ENCODE data around the gene PARD6B.
"Not testable (repeated sequence)": the region's sequence is repeated elsewhere in the genome, so short reads cannot be mapped to it uniquely, and the experiment has no call there.

PARD6B gene

GRCh38 chr20:50743087-50743486 lies 11.7 kb downstream of the PARD6B start:
- in situ Hi-C loops (cut with MboI; ENCODE audit: low sequenced_read_pairs), result no loop called here

- in situ Hi-C loops (cut with MboI; ENCODE audit: low sequenced_read_pairs), result no loop called here
Observed at GRCh38 chr20:50744143-50744792, 12.9 kb downstream of the PARD6B start.

GRCh38 chr20:50745634-50746137 lies 14.3 kb downstream of the PARD6B start:
- in situ Hi-C loops (cut with MboI; ENCODE audit: low sequenced_read_pairs), result no loop called here

- in situ Hi-C loops (cut with MboI; ENCODE audit: low sequenced_read_pairs), result no loop called here
Observed at GRCh38 chr20:50746138-50746940, 15.0 kb downstream of the PARD6B start.

- in situ Hi-C loops (cut with MboI; ENCODE audit: low sequenced_read_pairs), result no loop called here
Observed at GRCh38 chr20:50747275-50747674, 15.9 kb downstream of the PARD6B start.

GRCh38 chr20:50750145-50750671 lies 18.8 kb downstream of the PARD6B start:
- in situ Hi-C loops (cut with MboI; ENCODE audit: low sequenced_read_pairs), result no loop called here

- in situ Hi-C loops (cut with MboI; ENCODE audit: low sequenced_read_pairs), result no loop called here
Observed at GRCh38 chr20:50753152-50753551, 21.8 kb downstream of the PARD6B start.

- in situ Hi-C loops (cut with MboI; ENCODE audit: low sequenced_read_pairs), result no loop called here
Observed at GRCh38 chr20:50754420-50754819, 23.0 kb downstream of the PARD6B start.

GRCh38 chr20:50756447-50756846 lies 25.1 kb downstream of the PARD6B start:
- in situ Hi-C loops (cut with MboI; ENCODE audit: low sequenced_read_pairs), result no loop called here

- in situ Hi-C loops (cut with MboI; ENCODE audit: low sequenced_read_pairs), result no loop called here
Observed at GRCh38 chr20:50758469-50758868, 27.1 kb downstream of the PARD6B start.

GRCh38 chr20:50758992-50759391 lies 27.6 kb downstream of the PARD6B start:
- in situ Hi-C loops (cut with MboI; ENCODE audit: low sequenced_read_pairs), result no loop called here

- in situ Hi-C loops (cut with MboI; ENCODE audit: low sequenced_read_pairs), result no loop called here
Observed at GRCh38 chr20:50759678-50760077, 28.3 kb downstream of the PARD6B start.

GRCh38 chr20:50762045-50762422 lies 30.7 kb downstream of the PARD6B start:
- in situ Hi-C loops (cut with MboI; ENCODE audit: low sequenced_read_pairs), result no loop called here

- in situ Hi-C loops (cut with MboI; ENCODE audit: low sequenced_read_pairs), result no loop called here
Observed at GRCh38 chr20:50762435-50763220, 31.2 kb downstream of the PARD6B start.

- in situ Hi-C loops (cut with MboI; ENCODE audit: low sequenced_read_pairs), result not testable (repeated sequence)
Observed at GRCh38 chr20:50763550-50764458, 32.4 kb downstream of the PARD6B start.

GRCh38 chr20:50765251-50765650 lies 33.9 kb downstream of the PARD6B start:
- in situ Hi-C loops (cut with MboI; ENCODE audit: low sequenced_read_pairs), result not testable (repeated sequence)

GRCh38 chr20:50765674-50766073 lies 34.3 kb downstream of the PARD6B start:
- in situ Hi-C loops (cut with MboI; ENCODE audit: low sequenced_read_pairs), result no loop called here

GRCh38 chr20:50766955-50767809 lies 35.8 kb downstream of the PARD6B start:
- in situ Hi-C loops (cut with MboI; ENCODE audit: low sequenced_read_pairs), result not testable (repeated sequence)

- in situ Hi-C loops (cut with MboI; ENCODE audit: low sequenced_read_pairs), result not testable (repeated sequence)
Observed at GRCh38 chr20:50768991-50769390, 37.6 kb downstream of the PARD6B start.

Measured in hTERT RPE-1 (cell line).